ENCODE measurements around the gene MAPK6.

The MAPK6 gene

GRCh38 chr15:52107238-52107637 lies 88.2 kb downstream of the MAPK6 start:
- DNase-seq = no peak

- DNase-seq = no peak
These were observed 90.8 kb downstream of the MAPK6 start for GRCh38 chr15:52109559-52110451.

GRCh38 chr15:52111517-52112202 lies 92.6 kb downstream of the MAPK6 start:
- DNase-seq = no peak

- no peak for DNase-seq
These were observed 93.3 kb downstream of the MAPK6 start for GRCh38 chr15:52112203-52112750.

- no peak for DNase-seq
These were observed 94.2 kb downstream of the MAPK6 start for GRCh38 chr15:52113235-52113634.

GRCh38 chr15:52113708-52114107 lies 94.7 kb downstream of the MAPK6 start:
- no peak for DNase-seq

- DNase-seq = no peak
These were observed 95.4 kb downstream of the MAPK6 start for GRCh38 chr15:52114261-52115055.

- no peak for DNase-seq
These were observed 96.8 kb downstream of the MAPK6 start for GRCh38 chr15:52115598-52116427.

Data from NCI-H1105 (cell line).